ENCODE measurements around the gene TICRR.

Gene TICRR

GRCh38 chr15:89630260-89630659 is 55.0 kb downstream of the TICRR start:
- TF ChIP-seq CTCF (IDR thresholded peaks at IDR 0.05; ENCODE audit: low read depth, low read length): no peak
- no peak for DNase-seq

GRCh38 chr15:89630974-89631901 is 56.0 kb downstream of the TICRR start:
- H3K4me3 ChIP-seq (ENCODE audit: low read depth, low read length): no peak overlapping the region
- H3K27ac ChIP-seq: no peak overlapping the region
- H3K9me3 ChIP-seq (ENCODE audit: severe bottlenecking): peaks cover 6% of the 10 kb centered on the region
- H3K27me3 ChIP-seq (ENCODE audit: insufficient read depth, low read depth, severe bottlenecking): no peaks in the 10 kb centered on the region
- H3K36me3 ChIP-seq: peaks cover 75% of the 10 kb centered on the region
- DNase-seq: no peak
- TF ChIP-seq CTCF (IDR thresholded peaks at IDR 0.05; ENCODE audit: low read depth, low read length): no peak

More at GRCh38 chr15:89630260-89630659, 55.0 kb downstream of the TICRR start:
- Histone ChIP-seq H3K4me3 (ENCODE audit: low read depth, low read length) (no peak overlapping the region), H3K36me3 (peaks cover 84% of the 10 kb centered on the region), H3K9me3 (ENCODE audit: severe bottlenecking) (peaks cover 6% of the 10 kb centered on the region), H3K27ac (no peak overlapping the region), H3K27me3 (ENCODE audit: insufficient read depth, low read depth, severe bottlenecking) (no peaks in the 10 kb centered on the region)

- Histone ChIP-seq H3K27me3 (ENCODE audit: insufficient read depth, low read depth, severe bottlenecking) (no peaks in the 10 kb centered on the region), H3K4me3 (ENCODE audit: low read depth, low read length) (no peak overlapping the region), H3K27ac (no peak overlapping the region), H3K36me3 (peaks cover 68% of the 10 kb centered on the region), H3K9me3 (ENCODE audit: severe bottlenecking) (peaks cover 6% of the 10 kb centered on the region)
- DNase-seq: no peak
- no peak for TF ChIP-seq CTCF (IDR thresholded peaks at IDR 0.05; ENCODE audit: low read depth, low read length)
Observed at GRCh38 chr15:89631902-89632264, 56.6 kb downstream of the TICRR start.

GRCh38 chr15:89632563-89633430 is 57.5 kb downstream of the TICRR start:
- Histone ChIP-seq H3K27ac (no peak overlapping the region), H3K4me3 (ENCODE audit: low read depth, low read length) (no peak overlapping the region), H3K27me3 (ENCODE audit: insufficient read depth, low read depth, severe bottlenecking) (no peaks in the 10 kb centered on the region), H3K9me3 (ENCODE audit: severe bottlenecking) (peaks cover 6% of the 10 kb centered on the region), H3K36me3 (peaks cover 59% of the 10 kb centered on the region)
- no peak for DNase-seq
- no peak for TF ChIP-seq CTCF (IDR thresholded peaks at IDR 0.05; ENCODE audit: low read depth, low read length)

DNA sequence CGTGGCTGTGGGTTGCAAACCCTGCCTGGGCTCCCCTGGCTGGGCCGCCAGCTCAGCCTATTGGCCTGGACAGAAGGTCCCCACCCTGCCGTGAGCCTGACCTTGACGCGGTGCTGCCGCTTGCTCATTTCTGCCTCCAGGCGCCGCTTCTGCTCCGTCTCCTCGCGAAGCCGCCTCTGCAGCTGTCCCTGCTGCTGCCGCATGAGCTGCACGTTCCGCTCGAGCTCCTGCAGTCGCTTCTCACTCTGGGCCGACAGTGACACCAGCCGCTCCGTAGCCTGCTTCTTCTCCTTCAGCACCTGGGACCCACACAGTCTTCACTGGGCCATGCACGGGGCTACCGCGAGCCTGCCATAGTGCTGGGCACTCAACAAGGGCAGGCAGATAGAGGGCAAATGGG is 58.3 kb downstream of the TICRR start:
- Histone ChIP-seq H3K27ac (no peak overlapping the region), H3K4me3 (ENCODE audit: low read depth, low read length) (no peak overlapping the region), H3K9me3 (ENCODE audit: severe bottlenecking) (peaks cover 6% of the 10 kb centered on the region), H3K27me3 (ENCODE audit: insufficient read depth, low read depth, severe bottlenecking) (no peaks in the 10 kb centered on the region), H3K36me3 (peaks cover 51% of the 10 kb centered on the region)
- no peak for DNase-seq
- no peak for TF ChIP-seq CTCF (IDR thresholded peaks at IDR 0.05; ENCODE audit: low read depth, low read length)
